ENCODE data around the gene IQCN.

DNA sequence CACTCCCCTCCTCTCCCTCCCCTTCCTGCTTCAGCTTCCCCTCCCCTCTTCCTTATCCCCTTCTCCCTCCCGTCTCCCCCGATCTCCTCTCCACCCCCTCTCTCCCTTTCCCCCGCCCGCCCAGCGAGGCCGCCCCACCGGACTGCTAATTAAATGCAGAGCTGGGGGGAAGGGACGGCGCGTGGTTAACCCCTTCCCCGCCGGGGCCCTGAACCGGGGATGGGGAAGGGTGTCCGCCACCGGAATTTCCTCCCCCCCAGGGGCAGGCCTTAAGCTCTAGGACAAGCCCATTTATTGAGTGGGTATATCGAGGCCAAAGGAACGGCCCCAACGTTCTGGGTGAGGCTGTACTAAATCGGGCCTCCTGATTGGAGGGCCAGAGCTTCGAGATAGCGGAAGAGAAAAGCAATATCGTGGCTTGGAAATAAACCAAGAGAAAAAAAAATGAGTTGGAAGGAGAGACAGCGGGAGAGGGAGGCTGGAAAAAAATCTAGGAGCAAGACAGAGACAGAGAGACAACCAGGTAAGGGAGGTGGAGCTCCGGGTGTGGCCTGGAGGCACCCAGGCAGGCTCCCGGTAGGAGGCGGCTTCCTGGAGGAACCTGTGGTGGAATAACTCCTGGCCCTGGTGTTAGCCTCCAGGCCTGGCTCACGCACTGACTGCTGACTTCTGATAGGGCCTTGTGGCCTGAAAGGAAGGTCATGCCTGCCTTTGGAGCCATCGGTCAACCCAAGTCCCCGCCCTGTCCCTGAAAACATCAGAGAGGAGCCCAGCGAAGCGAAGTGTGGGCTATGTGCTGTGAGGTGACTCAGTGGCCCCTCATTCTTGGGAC, 18.8 kb upstream of the IQCN start:
- no peak for TF ChIP-seq CTCF (IDR thresholded peaks at IDR 0.05; ENCODE audit: low read depth, low read length, missing input control)
- peak; percentile 40 for TF ChIP-seq TAF1 (conservative IDR thresholded peaks at IDR 0.05)
- peak in 1 of 2 donors; percentile 9 for TF ChIP-seq RAD21 (IDR thresholded peaks at IDR 0.05)
- TF ChIP-seq FOXA1 (IDR thresholded peaks at IDR 0.05), result no peak
- peak; percentile 64 for TF ChIP-seq SP1 (IDR thresholded peaks at IDR 0.05)
- TF ChIP-seq EGR1 (IDR thresholded peaks at IDR 0.05; ENCODE audit: low read depth in 2 of 2), result no peak
- no peak for TF ChIP-seq ZBTB33 (IDR thresholded peaks at IDR 0.05)
- no peak for TF ChIP-seq GABPA (IDR thresholded peaks at IDR 0.05 in 1 of 2, conservative IDR thresholded peaks at IDR 0.05 in 1 of 2)
- peak; percentile 10 for TF ChIP-seq REST (IDR thresholded peaks at IDR 0.05)
- no peak for TF ChIP-seq ATF3 (IDR thresholded peaks at IDR 0.05)
- TF ChIP-seq YY1 (IDR thresholded peaks at IDR 0.05), result no peak
- no peak for TF ChIP-seq HNF4G (IDR thresholded peaks at IDR 0.05)
- TF ChIP-seq MAX (IDR thresholded peaks at IDR 0.05), result peak; percentile 13
